ENCODE results near the gene VTI1A.

- TF ChIP-seq CTCF (IDR thresholded peaks at IDR 0.05; ENCODE audit: insufficient read depth, low read depth, low read length) (no peak), EZH2 (IDR thresholded peaks at IDR 0.05; ENCODE audit: insufficient read depth, low read length) (no peak)
These were observed 40.9 kb downstream of the VTI1A start for GRCh38 chr10:112487964-112488363.

Measured in astrocyte (in vitro differentiated cells and primary cell).